NCI-H2227 (cell line): Measurements from ENCODE around the gene BRME1.

ENCODE experiments used
- DNase-seq: peaks from one replicate; lab custom pipeline; 2025; ENCODE audit not compliant: unreplicated experiment; lab: John Stamatoyannopoulos, UW

The BRME1 gene

GRCh38 chr19:13888281-13888680 is 17.6 kb downstream of the BRME1 start:
- DNase-seq, result no peak

DNA sequence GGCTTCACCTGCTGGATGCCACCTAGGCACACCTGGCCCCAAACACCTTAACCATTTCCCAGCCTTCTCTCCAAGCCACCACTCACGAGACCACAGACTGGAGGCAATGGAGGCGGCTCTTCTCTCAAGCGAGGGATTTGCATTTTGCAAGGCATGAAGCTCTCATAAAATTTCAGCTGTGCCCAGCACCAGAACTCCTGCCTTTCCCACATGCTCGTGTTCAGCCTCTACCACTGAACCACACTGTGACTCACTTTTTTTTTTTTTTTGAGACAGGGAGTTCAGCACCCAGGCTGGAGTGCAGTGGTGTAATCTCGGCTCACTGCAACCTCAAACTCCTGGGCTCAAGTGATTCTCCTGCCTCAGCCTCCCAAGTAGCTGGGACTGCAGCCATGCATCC is 18.4 kb downstream of the BRME1 start:
- no peak for DNase-seq

DNA sequence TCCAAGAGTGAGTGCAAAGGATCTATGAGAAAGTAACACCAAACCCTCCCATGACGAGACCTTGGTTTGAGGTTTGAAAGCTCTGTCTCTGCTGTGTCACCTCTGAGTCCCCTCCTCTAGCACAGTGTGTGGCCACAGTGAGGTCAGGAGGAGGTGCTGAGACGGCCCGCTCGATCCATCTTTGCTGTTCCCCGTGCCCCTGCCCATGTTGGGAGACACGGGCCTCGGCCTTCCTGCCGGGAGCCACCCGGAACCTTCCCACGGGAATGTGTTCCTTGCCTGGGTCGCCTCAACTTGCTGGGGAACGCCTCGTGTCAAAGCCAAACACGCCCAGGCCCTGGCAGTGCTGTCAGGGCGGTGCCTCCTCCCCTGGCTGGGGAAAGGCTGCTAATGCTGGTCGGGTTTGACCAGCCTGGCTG is 18.9 kb downstream of the BRME1 start:
- no peak for DNase-seq

DNA sequence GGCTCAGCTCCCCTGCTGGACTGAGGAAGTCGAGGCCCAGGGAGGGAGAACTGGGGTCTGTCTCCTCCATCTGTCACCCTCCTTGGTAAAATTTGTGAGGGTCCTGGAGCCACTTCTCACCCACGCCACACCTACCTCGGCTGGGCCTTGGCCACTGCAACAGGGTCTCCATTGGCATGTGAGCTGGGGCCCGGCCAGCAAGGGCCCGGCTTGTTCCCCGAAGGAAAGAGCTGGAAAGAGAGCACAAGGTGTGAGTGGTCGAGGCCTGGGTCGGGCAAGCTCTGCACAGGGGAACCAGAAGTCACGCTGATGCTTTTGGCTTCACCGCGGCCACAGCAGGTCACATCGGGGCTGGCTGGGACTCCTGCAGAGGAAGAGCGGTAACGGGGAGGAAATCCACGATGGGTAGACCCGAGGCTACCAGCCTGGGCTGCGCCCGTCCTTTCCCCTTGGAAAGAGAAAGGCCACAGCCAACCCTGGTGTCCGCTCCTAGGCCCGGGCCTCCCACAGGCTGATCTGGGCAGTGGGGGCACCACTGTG is 20.0 kb downstream of the BRME1 start:
- no peak for DNase-seq

GRCh38 chr19:13884726-13885591 is 21.0 kb downstream of the BRME1 start:
- DNase-seq, result no peak

DNA sequence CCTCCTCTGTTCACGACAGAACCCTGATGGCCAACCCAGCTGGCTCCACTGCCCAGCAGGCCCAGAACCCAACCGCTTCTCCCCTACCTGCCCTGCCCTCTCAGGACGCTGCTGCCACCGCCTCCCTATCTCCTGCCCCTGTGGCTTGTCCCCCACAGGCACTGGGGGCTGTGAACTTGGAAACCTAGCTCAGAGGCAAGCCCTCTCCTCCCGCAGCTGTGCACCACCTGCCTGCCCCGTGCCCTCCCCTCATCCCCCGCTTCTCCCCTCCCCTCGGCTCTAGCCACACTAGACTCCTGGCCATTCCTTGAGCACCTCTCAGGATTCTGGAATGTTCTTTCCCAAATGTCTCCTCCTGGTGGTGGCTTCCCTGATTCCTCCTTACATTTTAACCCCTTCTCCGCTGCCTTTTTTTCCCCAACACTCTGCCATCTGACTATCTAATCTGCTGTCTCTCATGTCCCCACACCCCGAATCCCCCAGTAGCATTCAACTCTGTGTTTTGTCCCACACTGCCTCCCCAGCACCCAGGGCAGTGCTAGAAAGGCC is 22.3 kb downstream of the BRME1 start:
- DNase-seq, result no peak

- no peak for DNase-seq
Measured at GRCh38 chr19:13882836-13883235, 23.1 kb downstream of the BRME1 start.

DNA sequence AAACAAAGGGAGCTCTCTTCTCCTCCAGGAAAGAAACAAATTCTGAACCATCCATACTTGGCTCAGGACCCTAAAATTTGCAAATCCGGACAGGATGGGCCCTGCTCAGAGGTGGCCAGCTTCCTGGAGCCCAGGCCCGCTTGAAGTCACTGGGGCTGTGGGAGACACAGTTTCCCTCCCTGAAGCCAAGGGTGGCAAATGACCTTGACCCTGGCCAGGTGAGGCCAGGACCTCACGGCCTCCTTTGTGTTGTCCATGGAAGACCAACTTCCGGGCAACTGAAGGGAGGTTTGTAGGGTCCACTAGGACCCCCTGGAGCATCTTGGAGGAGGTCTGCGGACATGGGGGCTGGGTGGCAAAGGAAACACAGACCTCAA is 23.5 kb downstream of the BRME1 start:
- DNase-seq, result no peak

- no peak for DNase-seq
Measured at GRCh38 chr19:13881692-13882418, 24.1 kb downstream of the BRME1 start.

- DNase-seq, result no peak
Measured at GRCh38 chr19:13881251-13881691, 24.6 kb downstream of the BRME1 start.

DNA sequence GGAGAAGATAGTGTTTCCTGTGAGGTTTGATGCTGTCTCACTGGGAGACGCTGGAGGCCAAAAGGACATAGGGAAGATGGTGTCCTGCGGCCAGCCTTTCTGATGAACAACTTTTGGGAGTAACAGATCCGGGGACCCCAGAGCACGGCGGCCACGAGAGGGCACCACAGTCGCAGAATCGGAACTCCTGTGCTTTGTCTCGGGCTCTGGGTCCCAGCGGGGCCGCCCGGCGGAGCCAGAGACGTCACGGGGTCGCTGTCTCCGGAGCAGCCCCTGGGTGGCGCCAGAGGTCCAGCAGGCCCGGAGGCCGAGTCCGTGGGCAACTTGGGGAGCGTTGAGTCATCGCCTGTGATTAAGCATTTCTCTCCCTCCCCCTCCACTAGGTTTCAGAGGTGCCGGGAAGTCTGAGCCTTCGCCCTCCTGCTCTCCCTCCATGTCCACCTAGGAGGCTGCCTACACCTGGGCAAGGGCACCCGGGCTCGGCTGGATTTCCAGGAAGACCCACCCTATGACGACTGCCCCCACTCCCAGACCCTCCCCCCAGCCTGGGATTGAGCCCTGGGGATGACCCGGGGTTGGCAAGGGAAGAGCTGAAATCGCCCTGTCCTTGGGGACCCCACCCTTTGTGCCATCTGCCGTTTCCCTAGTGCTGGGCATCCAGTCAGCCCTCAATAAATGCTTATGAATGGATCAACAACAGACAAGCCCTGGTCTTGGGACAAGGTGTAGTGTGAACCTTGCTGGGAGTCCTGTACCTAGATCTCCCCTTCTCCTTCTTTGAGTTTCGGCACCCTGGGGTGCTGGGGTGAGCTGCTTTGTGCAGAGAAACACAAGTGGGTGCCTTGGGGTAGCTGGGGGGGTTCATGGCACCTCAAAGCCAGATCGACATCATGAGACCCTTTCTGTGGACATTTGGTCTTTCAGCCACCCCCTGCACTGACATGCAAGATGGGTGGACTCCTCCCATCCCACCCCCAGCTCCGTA is 25.6 kb downstream of the BRME1 start:
- peak; percentile 91 for DNase-seq

- no peak for DNase-seq
Measured at GRCh38 chr19:13877303-13877702, 28.6 kb downstream of the BRME1 start.

- no peak for DNase-seq
Measured at GRCh38 chr19:13876834-13877233, 29.1 kb downstream of the BRME1 start, which contains the start of gene NANOS3. Gene NANOS3 (plus strand): TSS chr19:13877134. CDS start chr19:13877249, 115 bp downstream.

GRCh38 chr19:13875824-13876223 is 30.1 kb downstream of the BRME1 start:
- DNase-seq, result no peak

GRCh38 chr19:13873834-13874515 is 31.9 kb downstream of the BRME1 start:
- no peak for DNase-seq

DNA sequence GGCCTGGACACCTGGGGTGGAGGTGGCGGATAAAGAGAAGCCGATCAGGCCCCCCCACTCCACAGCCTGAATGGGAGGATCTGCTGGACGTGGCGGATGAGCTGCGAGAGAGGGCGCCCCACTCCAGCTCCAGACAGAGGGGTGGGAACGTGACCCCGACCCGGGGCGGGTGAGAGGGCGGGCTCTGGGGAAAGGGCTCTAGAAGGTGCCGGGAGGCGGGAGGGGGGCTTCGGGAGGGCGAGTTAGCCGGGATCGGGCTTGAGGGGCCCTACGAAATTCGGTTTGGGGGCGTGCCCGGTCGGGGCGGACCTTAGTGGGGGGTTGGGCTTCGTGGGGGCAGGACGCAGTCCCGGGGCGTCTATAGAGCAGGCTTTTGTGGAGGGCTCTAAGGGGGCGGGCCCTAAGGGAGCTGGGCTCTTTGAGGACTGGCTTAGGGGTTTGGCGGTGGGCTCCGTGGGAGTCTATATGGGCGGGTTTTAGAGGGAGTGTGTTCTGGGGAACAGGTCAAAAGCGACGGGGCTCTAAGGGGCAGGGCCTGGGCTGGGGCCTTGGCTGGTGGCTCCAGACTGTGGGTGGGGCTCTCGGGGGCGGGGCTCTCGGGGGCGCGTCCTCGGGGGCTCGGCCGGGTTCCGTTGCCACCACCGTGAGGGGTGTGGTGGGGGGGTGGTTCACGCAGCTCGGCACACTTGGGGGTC is 33.1 kb downstream of the BRME1 start:
- no peak for DNase-seq

DNA sequence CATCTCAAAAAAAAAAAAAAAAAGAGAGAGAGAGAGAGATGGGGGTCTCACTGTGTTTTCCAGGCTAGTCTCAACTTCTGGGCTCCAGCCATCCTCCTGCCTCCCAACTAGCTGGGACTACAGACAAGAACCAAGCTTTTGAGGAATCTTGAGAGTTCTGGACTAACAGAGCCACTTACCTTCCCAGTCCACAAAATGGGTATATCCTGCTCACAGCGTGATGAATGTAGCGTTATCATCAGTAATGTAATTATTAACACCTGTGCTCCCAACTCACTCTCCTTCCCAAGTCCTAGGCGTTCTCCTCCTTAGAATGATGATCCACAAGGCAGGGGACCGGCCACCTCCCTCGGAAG is 33.6 kb downstream of the BRME1 start:
- DNase-seq, result no peak

DNA sequence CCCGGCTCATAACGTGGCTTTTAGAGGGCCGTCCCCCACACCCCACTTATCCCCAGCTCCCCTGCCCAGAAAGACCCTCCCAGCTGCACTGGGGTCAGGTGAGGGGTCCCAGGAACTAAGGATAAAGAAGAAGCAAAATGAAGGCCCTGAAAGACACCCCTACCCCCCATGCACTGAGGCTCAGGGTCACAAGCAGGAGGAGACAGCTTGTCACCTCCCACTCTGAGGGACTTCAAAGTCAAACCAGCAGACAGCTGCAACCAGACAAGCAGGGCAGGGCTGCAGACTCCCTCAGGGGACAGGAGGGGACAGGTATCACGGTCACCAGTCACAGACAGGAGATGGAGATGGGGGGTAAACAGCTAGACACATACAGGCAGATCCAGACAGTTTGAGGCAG is 35.0 kb downstream of the BRME1 start:
- no peak for DNase-seq

DNA sequence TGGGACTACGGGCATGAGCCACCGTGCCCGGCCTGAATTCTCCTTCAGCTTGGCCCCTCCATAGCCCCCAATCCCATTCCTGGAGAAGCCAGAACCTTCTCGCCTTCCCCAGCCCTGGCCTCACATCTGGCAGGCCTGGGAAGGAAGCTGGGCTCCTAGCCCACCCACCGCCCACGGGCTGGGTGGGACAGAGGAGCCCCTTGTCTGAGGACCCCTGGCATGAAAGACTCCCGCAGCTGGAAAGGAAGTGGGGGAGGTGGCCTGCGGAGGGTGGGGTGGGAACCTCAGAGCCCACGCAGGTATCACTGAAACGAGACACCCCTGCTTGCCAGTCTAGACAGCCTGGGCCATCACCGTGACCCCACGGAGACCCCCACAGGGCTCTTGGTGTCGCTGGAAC is 36.6 kb downstream of the BRME1 start:
- no peak for DNase-seq
